Midbrain (tissue), 1 donor: ENCODE results near the gene GPATCH1.
"Not testable (repeated sequence)": the region's sequence is repeated elsewhere in the genome, so short reads cannot be mapped to it uniquely, and the experiment has no call there.

Experiments
- DNase-seq: peaks from one replicate; lab custom pipeline; 2025; lab: John Stamatoyannopoulos, UW

The GPATCH1 gene

DNA sequence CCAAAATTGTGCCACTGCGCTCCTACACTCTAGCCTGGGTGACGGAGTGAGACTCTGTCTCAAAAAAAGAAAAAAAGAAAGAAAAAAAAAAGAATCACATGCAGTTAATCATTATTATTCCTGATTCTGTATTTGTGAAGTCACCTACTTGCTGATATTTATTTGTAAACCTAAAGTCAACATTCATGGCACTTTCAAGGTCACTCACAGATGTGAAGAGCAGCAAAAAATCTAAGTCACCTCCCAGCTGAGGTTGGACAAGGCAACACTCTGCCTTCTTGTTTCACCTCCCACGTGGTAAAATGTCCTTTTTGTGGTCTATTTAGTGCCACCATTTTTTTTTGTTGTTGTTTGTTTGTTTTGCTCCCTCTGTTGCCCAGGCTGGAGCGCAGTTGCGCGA lies 77.4 kb downstream of the GPATCH1 start:
- no peak for DNase-seq

DNA sequence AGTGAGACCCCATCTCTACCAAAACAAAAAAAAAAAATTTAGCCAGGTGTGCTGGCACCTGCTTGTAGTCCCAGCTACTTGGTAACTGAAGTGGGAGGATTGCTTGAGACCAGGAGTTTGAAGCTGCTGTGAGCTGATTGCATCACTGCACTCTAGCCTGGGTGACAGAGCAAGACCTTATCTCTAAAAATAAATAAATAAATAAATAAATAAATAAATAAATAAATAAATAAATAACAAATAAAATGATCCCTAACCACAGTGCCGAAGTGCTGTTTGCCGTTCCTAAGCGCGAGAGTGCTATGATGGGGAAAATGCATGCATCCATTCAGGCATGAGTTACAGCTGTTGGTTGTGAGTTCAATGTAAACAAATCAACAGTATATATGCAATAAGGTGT lies 78.2 kb downstream of the GPATCH1 start:
- DNase-seq, result no peak

DNA sequence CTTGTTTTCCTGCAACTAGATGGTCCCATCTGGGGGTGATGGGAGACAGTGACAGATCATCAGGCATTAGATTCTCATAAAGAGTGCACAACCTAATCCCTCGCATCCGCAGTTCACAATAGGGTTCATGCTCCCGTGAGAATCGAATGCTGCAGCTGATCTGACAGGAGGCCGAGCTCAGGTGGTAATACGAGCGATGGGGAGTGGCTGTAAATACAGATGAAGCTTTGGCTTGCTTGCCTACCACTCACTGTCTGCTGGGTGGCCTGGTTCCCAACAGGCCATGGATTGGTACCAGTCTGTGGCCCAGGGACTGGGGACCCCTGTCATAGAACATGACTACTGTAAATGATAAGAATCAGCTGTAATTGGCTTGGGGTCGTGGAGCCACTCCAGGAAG lies 78.9 kb downstream of the GPATCH1 start:
- no peak for DNase-seq

DNA sequence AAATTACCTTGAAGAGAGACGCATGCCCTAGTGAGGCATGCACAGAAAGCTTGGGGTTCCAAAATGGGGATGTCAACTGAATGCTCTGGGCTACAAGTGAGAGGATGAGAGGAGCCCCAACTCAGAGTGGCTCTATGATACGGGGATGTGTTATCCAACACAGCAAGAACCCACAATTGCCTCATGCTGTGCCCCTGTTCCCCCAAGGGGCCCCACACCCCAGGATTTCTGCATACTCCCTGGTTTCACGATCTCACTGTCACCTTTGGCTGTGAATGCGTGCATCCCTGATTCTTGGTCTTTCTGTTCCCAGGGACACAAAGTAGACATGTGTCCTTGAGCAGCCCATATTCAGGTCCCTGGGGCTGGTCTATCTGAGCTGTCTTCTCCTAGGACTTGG lies 80.2 kb downstream of the GPATCH1 start:
- DNase-seq, result no peak

DNA sequence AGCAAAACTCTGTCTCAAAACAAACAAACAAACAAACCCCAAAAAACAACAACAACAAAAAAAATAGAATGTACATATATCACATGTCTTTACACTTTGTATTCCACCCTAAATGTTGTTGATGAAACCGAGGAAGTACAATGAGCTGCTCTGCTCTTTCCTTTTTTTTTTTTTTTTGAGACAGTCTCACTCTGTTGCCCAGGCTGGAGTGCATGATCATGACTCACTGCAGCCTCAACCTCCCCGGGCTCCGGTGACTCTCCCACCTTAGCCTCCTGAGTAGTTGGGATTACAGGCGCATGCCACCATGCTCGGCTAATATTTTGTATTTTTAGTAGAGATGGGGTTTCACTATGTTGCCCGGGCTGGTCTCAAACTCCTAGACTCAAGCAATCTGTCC lies 82.5 kb downstream of the GPATCH1 start:
- DNase-seq, result no peak

DNA sequence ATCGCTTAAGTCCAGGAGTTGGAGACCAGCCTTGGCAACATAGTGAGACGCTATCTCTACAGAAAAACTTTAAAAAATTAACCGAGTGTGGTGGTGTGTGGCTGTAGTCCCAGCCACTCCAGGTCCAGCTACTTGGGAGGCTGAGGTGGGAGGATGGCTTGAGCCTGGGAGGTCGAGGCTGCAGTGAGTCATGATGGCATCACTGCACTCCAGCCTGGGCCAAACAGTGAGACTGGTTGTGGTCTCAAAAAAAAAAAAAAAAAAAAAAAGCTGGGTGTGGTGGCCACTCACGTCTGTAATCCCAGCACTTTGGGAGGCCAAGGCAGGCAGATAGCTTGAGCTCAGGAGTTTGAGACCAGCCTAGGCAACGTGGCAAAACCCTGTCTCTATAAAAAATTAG lies 85.1 kb downstream of the GPATCH1 start:
- DNase-seq, result not testable (repeated sequence)

DNA sequence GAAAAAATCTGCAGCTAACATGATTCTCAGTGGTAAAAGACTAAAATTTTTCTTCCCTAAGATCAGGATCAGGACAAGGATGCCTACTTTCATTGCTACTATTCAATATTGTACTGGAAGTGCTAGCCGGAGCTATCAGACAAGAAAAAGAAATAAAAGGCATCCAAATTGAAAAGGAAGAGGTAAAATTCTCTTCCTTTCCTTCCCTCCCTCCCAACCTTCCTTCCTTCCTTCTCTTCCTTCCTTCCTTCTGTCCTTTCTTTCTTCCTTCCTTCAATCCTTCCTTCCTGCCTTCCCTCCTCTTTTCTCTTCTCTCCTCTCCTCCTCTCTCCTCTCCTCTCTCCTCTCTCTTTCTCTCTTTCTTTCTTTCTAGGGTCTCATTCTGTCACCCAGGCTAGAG lies 86.5 kb downstream of the GPATCH1 start:
- no peak for DNase-seq

DNA sequence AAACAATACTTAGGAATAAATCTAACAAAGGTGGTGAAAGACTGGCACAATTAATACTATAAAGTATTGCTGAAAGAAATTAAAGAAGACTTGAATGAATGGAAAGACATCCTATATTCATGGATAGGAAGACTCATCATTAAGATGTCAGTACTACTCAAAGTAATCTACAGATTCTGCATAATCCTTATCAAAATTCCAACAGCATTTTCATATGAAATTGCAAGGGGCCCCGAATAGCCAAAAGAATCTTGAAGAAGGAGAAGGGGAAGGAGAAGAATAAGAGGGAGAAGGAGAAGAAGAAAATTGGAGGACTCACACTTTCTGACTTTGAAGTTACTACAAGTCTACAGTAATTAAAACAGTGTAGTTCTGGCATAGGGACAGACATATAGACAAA lies 87.5 kb downstream of the GPATCH1 start:
- no peak for DNase-seq

DNA sequence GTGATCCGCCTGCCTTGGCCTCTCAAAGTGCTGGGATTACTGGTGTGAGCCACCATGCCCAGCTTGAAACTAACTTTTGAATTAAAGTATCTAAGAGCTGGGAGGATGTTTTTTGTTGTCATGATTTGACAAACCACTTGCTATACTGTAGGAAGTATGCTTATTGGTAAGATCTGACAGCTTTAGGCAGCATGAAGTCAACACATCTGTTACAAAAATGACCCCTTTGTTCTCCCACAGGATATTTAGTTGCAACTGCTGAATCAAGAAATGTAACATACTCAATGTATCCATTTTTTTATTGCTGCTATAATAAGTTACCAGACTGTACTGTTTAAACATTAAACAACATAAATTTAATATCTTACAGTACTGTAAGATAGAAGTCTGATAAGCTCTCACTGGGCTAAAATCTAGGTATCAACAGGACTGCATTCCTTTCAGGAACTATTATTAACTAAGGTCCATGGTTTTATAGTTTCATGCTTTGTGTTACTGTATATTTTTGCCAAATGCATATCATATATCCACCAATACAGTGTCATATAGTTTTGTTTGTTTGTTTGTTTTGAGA lies 90.3 kb downstream of the GPATCH1 start:
- no peak for DNase-seq

DNA sequence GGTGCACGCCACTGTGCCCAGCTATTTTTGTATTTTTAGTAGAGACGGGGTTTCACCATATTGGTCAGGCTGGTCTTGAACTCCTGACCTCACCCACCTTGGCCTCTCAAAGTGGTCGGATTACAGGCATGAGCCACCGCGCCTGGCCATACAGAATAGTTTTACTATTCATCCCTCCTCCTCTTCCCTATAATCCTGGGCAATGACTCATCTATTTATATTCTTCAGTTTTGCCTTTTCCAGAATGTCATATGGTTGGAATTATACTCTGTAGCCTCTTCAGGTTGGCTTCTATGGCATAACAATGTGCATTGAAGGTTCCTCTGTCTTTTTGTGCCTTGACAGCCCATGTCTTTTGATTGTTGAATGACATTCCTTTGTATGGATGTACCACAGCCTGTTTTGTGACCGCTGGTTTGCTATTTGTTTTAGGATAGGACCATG lies 91.0 kb downstream of the GPATCH1 start:
- no peak for DNase-seq

DNA sequence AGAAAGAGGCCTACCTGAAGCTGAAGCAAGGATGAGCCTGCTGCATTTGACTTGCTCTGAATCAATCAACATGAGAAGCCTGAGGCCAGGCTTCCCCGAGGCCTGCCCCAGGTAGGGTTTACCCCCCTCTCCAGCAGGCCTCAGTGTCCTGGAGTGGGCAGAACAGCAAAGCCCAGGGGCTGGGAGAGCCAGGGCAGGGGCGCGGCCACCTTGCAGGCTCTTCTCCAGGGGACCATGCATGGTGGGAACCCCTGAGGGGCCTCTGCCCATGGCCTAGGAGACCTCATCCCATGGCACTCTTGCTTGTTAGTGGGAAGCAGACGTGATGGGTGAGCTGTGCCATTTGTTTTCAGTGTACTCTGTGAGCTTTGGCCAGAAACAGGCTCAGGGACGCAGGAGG lies 93.2 kb downstream of the GPATCH1 start:
- DNase-seq, result no peak

DNA sequence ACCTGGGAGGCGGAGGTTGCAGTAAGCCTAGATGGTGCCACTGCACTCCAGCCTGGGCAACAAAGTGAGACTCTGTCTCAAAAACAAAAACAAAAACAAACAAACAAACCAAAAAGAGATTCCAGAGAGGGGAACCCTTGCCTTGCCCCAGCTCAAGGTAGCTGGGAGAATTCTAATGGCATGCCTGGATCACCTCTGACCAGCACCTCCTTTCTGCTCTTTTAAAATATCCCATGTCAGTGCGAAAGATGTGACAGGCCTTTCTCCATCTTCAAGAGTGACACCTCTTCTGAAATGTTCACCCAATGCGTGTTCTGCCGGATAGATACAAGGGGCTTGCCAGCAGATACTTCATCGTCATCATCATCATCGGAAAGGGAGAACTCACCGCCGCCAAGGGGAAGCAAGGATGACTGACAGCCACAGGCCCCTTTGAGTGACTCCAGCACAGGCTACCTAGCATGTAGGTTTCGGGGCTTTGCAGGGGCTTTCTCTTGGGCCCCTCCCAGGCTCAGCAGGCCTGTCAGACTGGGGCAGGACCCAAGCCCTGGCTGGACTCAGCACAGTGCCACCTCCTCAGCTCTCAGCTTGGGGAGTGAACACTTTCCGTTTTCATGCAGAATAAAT lies 94.3 kb downstream of the GPATCH1 start:
- DNase-seq, result no peak

DNA sequence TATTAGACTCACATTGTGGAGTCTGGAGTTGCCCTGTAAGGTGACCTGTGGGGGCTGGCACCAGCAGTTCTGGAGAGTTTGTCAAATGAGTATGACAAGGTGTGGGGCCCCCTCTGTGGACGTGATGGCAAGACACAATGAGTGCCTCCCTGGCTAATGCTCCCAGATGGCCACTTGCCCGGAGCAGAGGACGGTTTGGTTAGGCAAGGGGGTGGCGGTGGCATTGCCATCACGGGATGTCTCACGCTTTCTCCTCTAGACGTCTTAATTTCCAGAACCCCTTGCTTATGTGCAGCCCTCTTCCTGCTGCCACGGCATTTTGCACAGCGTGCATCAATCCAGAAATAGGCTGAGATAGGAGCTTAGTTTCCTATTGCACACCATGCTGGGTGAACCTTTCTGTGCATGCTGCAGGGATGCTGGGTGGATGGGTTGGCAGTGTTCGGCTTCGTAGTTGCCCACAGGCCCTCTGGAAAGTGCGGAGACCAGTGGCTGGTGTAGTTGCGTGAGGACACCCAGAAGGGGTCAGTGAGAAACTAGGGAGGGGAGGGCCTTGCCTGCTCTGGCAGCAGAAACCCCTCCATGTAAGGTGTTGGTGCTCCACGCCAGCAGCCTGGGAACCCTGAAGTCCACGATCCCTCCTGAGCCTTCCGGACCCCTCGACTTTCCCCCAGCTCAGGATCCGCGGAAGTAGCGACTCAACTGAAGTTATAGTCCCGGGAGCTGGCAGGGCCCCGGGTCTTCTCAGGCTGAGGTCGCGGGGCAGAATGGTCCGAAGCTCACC lies 95.1 kb downstream of the GPATCH1 start:
- no peak for DNase-seq

DNA sequence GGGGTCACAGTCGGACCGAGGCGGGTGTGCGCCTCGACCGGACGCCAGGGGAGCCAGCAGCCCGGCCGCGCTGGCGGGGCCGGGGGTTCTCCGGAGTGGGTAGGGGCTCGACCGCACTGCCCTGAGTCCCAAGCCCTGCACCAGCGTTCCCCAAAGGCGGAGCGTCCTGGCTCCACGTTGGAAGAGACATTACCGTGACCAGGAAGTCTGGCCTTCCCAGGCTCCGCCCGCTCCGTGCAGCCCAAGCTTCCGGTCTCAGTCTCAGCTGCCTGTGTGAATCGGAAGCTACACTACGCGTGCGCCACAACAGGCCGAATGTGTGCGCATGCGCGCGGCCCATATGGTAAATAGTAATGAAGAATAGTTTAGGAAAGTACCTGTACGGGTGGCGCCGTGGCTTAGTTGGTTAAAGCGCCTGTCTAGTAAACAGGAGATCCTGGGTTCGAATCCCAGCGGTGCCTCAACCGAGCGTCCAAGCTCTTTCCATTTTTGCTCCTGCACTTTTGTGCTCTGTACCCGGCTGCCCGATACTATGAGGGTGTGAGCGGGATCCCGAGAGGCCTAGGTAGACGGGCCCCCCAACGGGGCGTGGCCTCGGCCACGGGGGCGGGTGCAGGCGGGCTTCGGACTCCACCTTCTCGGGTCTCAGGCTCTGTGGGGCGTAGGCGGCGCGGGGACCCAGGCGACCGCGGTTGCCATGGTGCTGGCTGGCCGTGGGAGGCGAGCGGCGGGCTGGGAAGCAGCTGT lies 95.9 kb downstream of the GPATCH1 start:
- DNase-seq, result peak; percentile 96

DNA sequence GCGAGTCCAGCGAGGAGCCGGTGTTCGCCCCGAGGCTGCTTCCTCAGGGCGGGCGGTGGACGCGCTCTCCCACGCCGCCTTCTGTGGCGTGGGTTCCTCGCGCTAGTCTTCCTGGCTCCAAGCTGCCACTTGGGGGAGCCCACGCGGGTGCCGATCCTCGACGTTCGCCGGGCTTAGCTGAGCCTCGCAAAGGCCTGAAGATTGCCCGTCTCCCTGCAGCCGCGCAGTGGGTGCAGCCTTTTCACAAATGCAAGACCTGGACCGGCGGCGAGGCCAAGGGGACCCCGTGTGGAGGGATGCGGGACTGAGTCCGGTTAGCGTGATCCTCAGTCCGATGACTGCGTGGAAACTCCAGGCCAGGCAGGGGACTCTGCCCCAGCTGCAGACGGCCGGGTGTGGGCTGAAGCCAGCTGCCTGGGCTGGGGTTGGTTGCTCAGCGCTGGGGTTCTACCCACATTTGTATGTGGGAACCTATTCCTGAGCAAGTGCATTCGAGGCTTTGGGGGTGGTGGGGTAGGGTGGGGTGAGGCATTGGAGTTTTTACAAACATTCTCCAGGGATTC lies 96.5 kb downstream of the GPATCH1 start:
- no peak for DNase-seq
